T-helper 1 cell (primary cell): Measurements from ENCODE around the gene GRAMD2A.

Experiments
- DNase-seq, 5 donors: peaks; one replicate each; pipeline ENCODE4 v3.0.0-alpha.2; 2012 to 2020

Gene GRAMD2A

GRCh38 chr15:72163719-72164118, 33.9 kb downstream of the GRAMD2A start:
- DNase-seq: no peak

GRCh38 chr15:72162569-72162968, 35.0 kb downstream of the GRAMD2A start:
- no peak for DNase-seq

- no peak for DNase-seq
Observed at GRCh38 chr15:72161361-72162132, 36.0 kb downstream of the GRAMD2A start.

GRCh38 chr15:72160696-72161245, 36.8 kb downstream of the GRAMD2A start:
- DNase-seq: no peak

GRCh38 chr15:72156928-72157327, 40.7 kb downstream of the GRAMD2A start:
- DNase-seq: no peak

GRCh38 chr15:72155635-72156616, 41.7 kb downstream of the GRAMD2A start:
- peak; percentile 40 to 77 (median 65) for DNase-seq

GRCh38 chr15:72155003-72155621, 42.5 kb downstream of the GRAMD2A start:
- DNase-seq: no peak

GRCh38 chr15:72154316-72154715, 43.3 kb downstream of the GRAMD2A start:
- no peak for DNase-seq

- DNase-seq: no peak
Observed at GRCh38 chr15:72153269-72154000, 44.2 kb downstream of the GRAMD2A start.

- DNase-seq: no peak
Observed at GRCh38 chr15:72147418-72147817, 50.2 kb downstream of the GRAMD2A start.

GRCh38 chr15:72146934-72147333, 50.7 kb downstream of the GRAMD2A start:
- DNase-seq: no peak

- no peak for DNase-seq
Observed at GRCh38 chr15:72146221-72146620, 51.4 kb downstream of the GRAMD2A start.

- no peak for DNase-seq
Observed at GRCh38 chr15:72141171-72142084, 56.2 kb downstream of the GRAMD2A start.

GRCh38 chr15:72140088-72140487, 57.5 kb downstream of the GRAMD2A start:
- DNase-seq: no peak

GRCh38 chr15:72139667-72140066, 57.9 kb downstream of the GRAMD2A start:
- DNase-seq: no peak

GRCh38 chr15:72136170-72137051, 61.2 kb downstream of the GRAMD2A start:
- DNase-seq: no peak

GRCh38 chr15:72135719-72136118, 61.9 kb downstream of the GRAMD2A start:
- DNase-seq: no peak

- DNase-seq: no peak
Observed at GRCh38 chr15:72133211-72133610, 64.4 kb downstream of the GRAMD2A start.

- DNase-seq: no peak
Observed at GRCh38 chr15:72131922-72132321, 65.7 kb downstream of the GRAMD2A start.

- DNase-seq: no peak
Observed at GRCh38 chr15:72130272-72130671, 67.3 kb downstream of the GRAMD2A start.
